Keratinocyte (primary cell): Measurements from ENCODE around the gene COLGALT1. TPM values are rescaled to one million over a fixed set of nuclear protein-coding genes. Genes with fewer than 3 reads are reported as not detected.
"Not testable (repeated sequence)": the region's sequence is repeated elsewhere in the genome, so short reads cannot be mapped to it uniquely, and the experiment has no call there.

ENCODE experiments used
- DNase-seq: peaks from one replicate; pipeline ENCODE4 v3.0.0-alpha.2; 2011; ENCODE audit warnings: low read depth, missing footprints, low spot score
- FAIRE-seq: peaks from 2 replicates; lab custom pipeline; 2011; peaks lifted over from hg19 to GRCh38; lab: Jason Lieb, UNC
- H2AFZ ChIP-seq: 2 replicates; pipeline ENCODE4 v1.6.0; 2012; ENCODE audit warnings: low read length, control low read depth, inconsistent platforms; ENCODE audit not compliant: control insufficient read depth
- H3K27ac ChIP-seq: 2 replicates; pipeline ENCODE4 v1.5.1; 2011; ENCODE audit warnings: low read length; ENCODE audit not compliant: control insufficient read depth, insufficient read depth
- H3K27me3 ChIP-seq: 3 replicates; pipeline ENCODE4 v1.6.0; 2011; ENCODE audit warnings: low read length; ENCODE audit not compliant: control insufficient read depth, insufficient read depth; ENCODE audit errors: extremely low read depth
- H3K36me3 ChIP-seq, 2 experiments: 2 replicates in 1 of 2; 3 replicates in 1 of 2; pipeline ENCODE4 v1.5.1; 2011; ENCODE audit warnings: low read length in 2 of 2, mild to moderate bottlenecking in 1 of 2; ENCODE audit not compliant: control insufficient read depth in 2 of 2, insufficient read depth in 2 of 2; ENCODE audit errors: extremely low read depth in 1 of 2
- H3K4me1 ChIP-seq: 3 replicates; pipeline ENCODE4 v1.5.1; 2011; ENCODE audit warnings: low read length; ENCODE audit not compliant: control insufficient read depth, insufficient read depth; ENCODE audit errors: extremely low read depth
- H3K4me2 ChIP-seq: 3 replicates; pipeline ENCODE4 v1.6.0; 2011; ENCODE audit warnings: low read depth, low read length; ENCODE audit not compliant: control insufficient read depth, insufficient read depth; ENCODE audit errors: extremely low read depth
- H3K4me3 ChIP-seq, 3 experiments: fragments of 200-600 bp in 1 of 3; sonication (generic) in 1 of 3; 2 replicates in 2 of 3; 3 replicates in 1 of 3; pipeline ENCODE4 v1.5.1; 2011 to 2016; ENCODE audit warnings: low read length in 3 of 3, mild to moderate bottlenecking in 3 of 3, control low read depth in 2 of 3, inconsistent platforms in 1 of 3, low read depth in 1 of 3, mixed read lengths in 1 of 3, mixed run types in 1 of 3, moderate library complexity in 1 of 3; ENCODE audit not compliant: control insufficient read depth in 2 of 3, insufficient read depth in 2 of 3; ENCODE audit errors: extremely low read depth in 1 of 3
- H3K79me2 ChIP-seq: 2 replicates; pipeline ENCODE4 v1.6.0; 2012; ENCODE audit warnings: low read length; ENCODE audit not compliant: control insufficient read depth, insufficient read depth
- H3K9ac ChIP-seq: 3 replicates; pipeline ENCODE4 v1.6.0; 2011; ENCODE audit warnings: low read length; ENCODE audit not compliant: control insufficient read depth, insufficient read depth; ENCODE audit errors: extremely low read depth
- H3K9me1 ChIP-seq: 3 replicates; pipeline ENCODE4 v1.6.0; 2011; ENCODE audit warnings: low read length; ENCODE audit not compliant: control insufficient read depth, insufficient read depth; ENCODE audit errors: extremely low read depth
- H3K9me3 ChIP-seq: 2 replicates; pipeline ENCODE4 v1.5.1; 2012; ENCODE audit warnings: low read depth, low read length; ENCODE audit not compliant: control insufficient read depth
- H4K20me1 ChIP-seq: 3 replicates; pipeline ENCODE4 v1.6.0; 2011; ENCODE audit warnings: low read length; ENCODE audit not compliant: control insufficient read depth, insufficient read depth; ENCODE audit errors: extremely low read depth
- CTCF ChIP-seq, 3 experiments: IDR thresholded peaks in 1 of 3; conservative IDR thresholded peaks in 1 of 3; optimal IDR thresholded peaks in 1 of 3; 2 replicates in 2 of 3; 3 replicates in 1 of 3; pipeline versions ENCODE3 to v1.5.1; 2011; ENCODE audit warnings: low read length in 3 of 3, mild to moderate bottlenecking in 3 of 3, moderate library complexity in 2 of 3, control low read depth in 1 of 3, inconsistent platforms in 1 of 3; ENCODE audit not compliant: insufficient read depth in 2 of 3; ENCODE audit errors: extremely low read depth in 1 of 3
- EZH2 ChIP-seq: IDR thresholded peaks from one replicate; pipeline ENCODE4 v1.6.1; 2012; ENCODE audit warnings: inconsistent platforms, mild to moderate bottlenecking, low read length, moderate library complexity
- dilution Hi-C: fragments of 300-500 bp; cut with MboI; formaldehyde crosslinking; loops from one replicate; pipeline ENCODE4 v1.7.0; 2020; ENCODE audit warnings: low sequenced_read_pairs; ENCODE audit not compliant: extremely low pct_ligation_motif_present
- polyA plus RNA-seq, 5 experiments: library from polyadenylated mRNA; depleted of rRNA in 3 of 5; stranded (reverse) in 3 of 5; stranded (forward) in 1 of 5; unstranded in 1 of 5; fragments of >200 nt; gene quantifications; 1 replicate in 1 of 5; 2 replicates in 3 of 5; 3 replicates in 1 of 5; pipeline versions ENCODE4 v1.2.1 to v1.2.3, GENCODE V29; 2011 to 2012; ENCODE audit warnings: missing spikeins in 2 of 5, low read depth in 1 of 5, low replicate concordance in 1 of 5

COLGALT1 gene
- polyA plus RNA-seq, 1 donor (not counting 4 experiments of a cell fraction or from before 2014, with no cell fraction given): 89.4 TPM

DNA sequence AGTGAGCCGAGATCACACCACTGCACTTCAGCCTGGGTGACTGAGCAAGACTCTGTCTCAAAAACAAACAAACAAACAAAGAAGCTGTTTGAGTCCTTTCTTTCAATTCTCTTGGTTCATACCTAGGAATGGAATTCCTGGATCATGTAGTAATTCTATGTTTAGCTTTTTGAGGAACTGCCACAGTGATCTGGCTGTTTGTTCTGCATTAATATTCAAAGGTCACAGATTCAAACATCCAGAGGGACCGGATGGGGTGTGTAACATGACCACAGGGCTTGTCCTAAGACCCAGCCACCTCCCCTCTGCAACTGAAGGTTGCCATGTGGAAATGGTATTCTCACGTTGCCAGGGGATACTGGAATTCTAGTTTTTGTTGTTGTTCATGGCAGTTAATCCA lies 10.2 kb downstream of the COLGALT1 start:
- peaks cover 13 to 26% of the 10 kb centered on the region in 2 experiments for H3K36me3 ChIP-seq
- H3K4me2 ChIP-seq: no peak overlapping the region
- peaks cover 3% of the 10 kb centered on the region for H3K79me2 ChIP-seq
- no peaks in the 10 kb centered on the region for H4K20me1 ChIP-seq
- DNase-seq (no peak), FAIRE-seq (no peak)
- no peak overlapping the region for H3K4me3 ChIP-seq
- H2AFZ ChIP-seq: no peak overlapping the region
- H3K9me1 ChIP-seq: no peaks in the 10 kb centered on the region
- no peaks in the 10 kb centered on the region for H3K9me3 ChIP-seq
- H3K27ac ChIP-seq: no peak overlapping the region
- dilution Hi-C loops: no loop called here
- no peak for TF ChIP-seq CTCF (optimal IDR thresholded peaks at IDR 0.05 in 1 of 3, IDR thresholded peaks at IDR 0.05 in 1 of 3, conservative IDR thresholded peaks at IDR 0.05 in 1 of 3; ENCODE audit: extremely low read depth in 1 of 3, insufficient read depth in 2 of 3, low read length in 3 of 3)
- TF ChIP-seq EZH2: no peak
- no peaks in the 10 kb centered on the region for H3K4me1 ChIP-seq
- H3K9ac ChIP-seq: no peak overlapping the region
- no peaks in the 10 kb centered on the region for H3K27me3 ChIP-seq

DNA sequence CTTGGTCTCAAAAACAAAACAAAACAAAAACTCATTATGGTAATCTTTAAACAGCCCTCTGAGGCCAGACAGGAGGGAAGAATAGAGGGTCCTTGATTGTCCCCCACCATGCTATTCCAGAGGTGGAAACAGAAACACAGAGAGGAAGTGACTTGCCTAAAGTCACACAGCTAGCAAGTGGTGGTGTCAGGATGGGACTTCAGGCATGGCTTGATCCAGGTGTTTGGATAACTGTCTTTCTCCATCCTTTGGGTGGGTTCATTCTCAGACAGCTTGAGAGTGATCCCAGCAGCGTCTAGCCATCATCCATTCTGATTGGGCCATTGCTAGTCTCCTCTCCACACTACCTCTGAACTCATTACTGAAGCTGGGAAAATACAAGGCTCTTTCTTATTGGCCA lies 12.5 kb downstream of the COLGALT1 start:
- Histone ChIP-seq H3K36me3 (peaks cover 16 to 28% of the 10 kb centered on the region in 2 experiments), H3K9ac (no peak overlapping the region), H3K27me3 (no peaks in the 10 kb centered on the region), H3K9me3 (no peaks in the 10 kb centered on the region), H3K4me1 (no peaks in the 10 kb centered on the region), H4K20me1 (no peaks in the 10 kb centered on the region), H3K4me2 (no peak overlapping the region), H3K9me1 (no peaks in the 10 kb centered on the region), H2AFZ (no peak overlapping the region), H3K27ac (no peak overlapping the region), H3K79me2 (no peaks in the 10 kb centered on the region), H3K4me3 (no peak overlapping the region)
- FAIRE-seq: no peak
- dilution Hi-C loops: no loop called here
- TF ChIP-seq EZH2: no peak
- no peak for TF ChIP-seq CTCF (optimal IDR thresholded peaks at IDR 0.05 in 1 of 3, IDR thresholded peaks at IDR 0.05 in 1 of 3, conservative IDR thresholded peaks at IDR 0.05 in 1 of 3; ENCODE audit: extremely low read depth in 1 of 3, insufficient read depth in 2 of 3, low read length in 3 of 3)
- no peak for DNase-seq

DNA sequence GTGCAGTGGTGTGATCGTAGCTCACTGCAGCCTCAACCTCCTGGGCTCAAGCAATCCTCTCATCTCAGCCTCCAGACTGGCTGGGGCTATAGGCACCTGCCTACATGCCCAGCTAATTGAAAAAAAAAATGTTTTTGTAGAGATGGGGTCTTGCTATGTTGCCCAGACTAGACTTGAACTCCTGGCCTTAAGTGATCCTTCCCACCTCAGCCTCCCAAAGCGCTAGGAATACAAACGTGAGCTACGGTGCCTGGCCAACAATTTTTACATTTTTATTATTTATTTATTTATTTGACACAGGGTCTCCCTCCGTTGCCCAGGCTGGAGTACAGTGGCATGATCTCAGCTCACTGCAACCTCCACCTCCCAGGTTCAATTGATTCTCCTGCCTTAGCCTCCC lies 14.8 kb downstream of the COLGALT1 start:
- DNase-seq, H3K4me1 ChIP-seq, FAIRE-seq, H3K9ac ChIP-seq, H3K27ac ChIP-seq, H3K9me3 ChIP-seq, dilution Hi-C loops, H4K20me1 ChIP-seq, H3K27me3 ChIP-seq, H2AFZ ChIP-seq, H3K9me1 ChIP-seq, H3K4me3 ChIP-seq, H3K4me2 ChIP-seq, H3K79me2 ChIP-seq: not testable (repeated sequence)
- peaks cover 17 to 31% of the 10 kb centered on the region in 2 experiments for H3K36me3 ChIP-seq
